ENCODE measurements around the gene RHEX.

The RHEX gene

DNA sequence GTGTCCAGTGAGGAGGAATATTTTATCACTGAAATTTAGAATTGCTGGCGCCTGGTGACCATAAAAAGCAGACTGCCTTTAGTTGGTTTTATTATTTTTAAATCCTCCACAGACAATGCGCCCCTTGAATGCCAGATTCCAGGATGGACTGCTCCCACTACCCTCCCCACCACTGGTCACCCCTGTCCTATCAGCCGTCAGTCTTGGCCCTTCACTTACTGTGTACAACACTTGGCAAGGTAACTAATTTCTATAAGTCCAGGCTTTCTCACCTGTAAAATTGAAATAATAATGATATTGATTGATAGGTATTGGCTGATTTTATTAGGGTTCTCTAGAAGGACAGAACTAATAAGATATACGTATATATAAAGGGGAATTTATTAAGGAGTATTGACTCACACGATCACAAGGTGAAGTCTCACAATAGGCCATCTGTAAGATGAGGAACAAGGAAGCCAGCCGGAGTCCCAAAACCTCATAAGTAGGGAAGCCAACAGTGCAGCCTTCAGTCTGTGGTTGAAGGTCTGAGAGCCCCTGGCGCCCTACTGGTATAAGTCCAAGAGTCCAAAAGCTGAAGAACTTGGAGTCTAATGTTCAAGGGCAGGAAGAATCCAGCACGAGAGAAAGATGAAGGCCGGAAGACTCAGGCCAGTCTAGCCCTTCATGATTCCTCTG, 17.8 kb downstream of the RHEX start:
- H3K4me3 ChIP-seq (replicated peaks; ENCODE audit: low read depth, low read length): no peak overlapping the region
- no peak for DNase-seq (ENCODE audit: low read depth)
- no peak for TF ChIP-seq CTCF (IDR thresholded peaks at IDR 0.05; ENCODE audit: low read length, missing control alignments)

DNA sequence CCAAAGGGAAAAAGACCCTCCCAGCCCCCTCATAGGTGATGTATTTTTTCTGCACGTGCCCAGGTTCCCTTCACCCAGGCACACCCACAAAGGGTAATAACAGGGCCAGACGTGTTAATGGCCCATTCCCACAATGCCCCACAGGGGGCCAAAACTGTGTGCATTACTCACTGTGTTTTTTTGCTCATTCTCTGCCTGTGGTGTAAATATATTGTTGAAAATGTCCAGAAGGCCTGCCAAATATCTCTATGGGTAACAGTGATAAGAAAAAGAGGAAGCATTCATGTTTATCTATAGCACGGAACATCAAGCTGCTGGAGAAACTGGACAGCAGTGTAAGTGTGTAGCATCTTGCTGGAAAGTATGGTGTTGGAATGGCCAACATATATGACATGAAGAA, 21.9 kb downstream of the RHEX start:
- no peak for TF ChIP-seq CTCF (IDR thresholded peaks at IDR 0.05; ENCODE audit: low read length, missing control alignments)
- DNase-seq (ENCODE audit: low read depth): no peak
- H3K4me3 ChIP-seq (replicated peaks; ENCODE audit: low read depth, low read length): no peak overlapping the region

DNA sequence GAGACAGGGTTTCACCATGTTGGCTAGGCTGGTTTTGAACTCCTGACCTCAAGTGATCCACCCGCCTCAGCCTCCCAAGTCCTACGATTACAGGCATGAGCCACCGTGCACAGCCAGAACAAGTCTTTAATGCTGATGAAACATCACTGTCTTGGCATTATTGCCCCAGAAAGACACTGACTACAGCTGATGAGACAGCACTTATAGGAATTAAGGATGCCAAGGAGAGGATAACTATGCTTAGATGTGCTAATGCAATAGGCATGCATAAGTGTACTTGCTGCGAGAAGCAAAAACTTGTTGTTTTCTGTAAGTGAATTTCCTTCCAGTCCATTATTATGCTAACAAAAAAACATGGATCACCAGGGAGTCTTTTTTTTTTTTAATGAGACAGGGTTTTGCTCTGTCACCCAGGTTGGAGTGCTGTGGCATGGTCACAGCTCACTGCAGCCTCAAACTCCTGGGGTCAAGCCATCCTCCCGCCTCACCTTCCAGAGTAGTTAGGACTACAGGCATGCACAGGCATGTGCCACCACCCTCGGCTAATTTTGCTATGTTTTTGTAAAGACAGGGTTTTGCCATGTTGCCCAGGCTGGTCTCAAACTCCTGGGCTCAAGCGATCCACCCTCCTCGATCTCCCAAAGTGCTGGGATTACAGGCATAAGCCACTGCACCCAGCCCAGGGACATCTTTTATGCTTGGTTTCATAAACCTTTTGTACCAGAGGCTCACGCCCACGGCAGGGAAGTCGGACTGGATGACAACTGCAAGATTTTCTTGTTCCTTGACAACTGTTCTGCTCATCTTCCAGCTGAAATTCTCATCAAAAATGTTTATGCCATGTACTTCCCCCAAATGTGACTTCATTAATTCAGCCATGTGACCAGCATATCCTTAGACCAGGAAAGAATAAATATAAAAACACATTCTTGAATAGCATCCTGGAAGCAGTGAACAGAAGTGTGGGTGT, 23.1 kb downstream of the RHEX start:
- H3K4me3 ChIP-seq (replicated peaks; ENCODE audit: low read depth, low read length): no peak overlapping the region
- TF ChIP-seq CTCF (IDR thresholded peaks at IDR 0.05; ENCODE audit: low read length, missing control alignments): no peak
- DNase-seq (ENCODE audit: low read depth): no peak

- no peak overlapping the region for H3K4me3 ChIP-seq (replicated peaks; ENCODE audit: low read depth, low read length)
- TF ChIP-seq CTCF (IDR thresholded peaks at IDR 0.05; ENCODE audit: low read length, missing control alignments): no peak
- DNase-seq (ENCODE audit: low read depth): no peak
Observed at GRCh38 chr1:206079135-206079534, 26.2 kb downstream of the RHEX start.

GRCh38 chr1:206080026-206080820, 27.2 kb downstream of the RHEX start:
- no peak for TF ChIP-seq CTCF (IDR thresholded peaks at IDR 0.05; ENCODE audit: low read length, missing control alignments)
- DNase-seq (ENCODE audit: low read depth): no peak
- no peak overlapping the region for H3K4me3 ChIP-seq (replicated peaks; ENCODE audit: low read depth, low read length)

- H3K4me3 ChIP-seq (replicated peaks; ENCODE audit: low read depth, low read length): no peak overlapping the region
- no peak for TF ChIP-seq CTCF (IDR thresholded peaks at IDR 0.05; ENCODE audit: low read length, missing control alignments)
- DNase-seq (ENCODE audit: low read depth): no peak
Observed at GRCh38 chr1:206081856-206082255, 28.9 kb downstream of the RHEX start.
